HG03039 (cell line): ENCODE data around the gene C1orf167.

ENCODE experiments used
- ATAC-seq: cut with Tn5 transposase; IDR thresholded peaks from one replicate; pipeline ENCODE4 v1.9.1; 2021; ENCODE audit warnings: mild to moderate bottlenecking, moderate library complexity; ENCODE audit not compliant: unreplicated experiment

Gene C1orf167

GRCh38 chr1:11764115-11764514 lies 2.1 kb downstream of the C1orf167 start:
- no peak for ATAC-seq

- ATAC-seq = no peak
Observed at GRCh38 chr1:11764519-11764918, 2.5 kb downstream of the C1orf167 start.

- no peak for ATAC-seq
Observed at GRCh38 chr1:11765661-11766428, 3.9 kb downstream of the C1orf167 start.

- ATAC-seq = no peak
Observed at GRCh38 chr1:11766429-11766776, 4.4 kb downstream of the C1orf167 start.

GRCh38 chr1:11767922-11768704 lies 6.1 kb downstream of the C1orf167 start:
- ATAC-seq = no peak

- no peak for ATAC-seq
Observed at GRCh38 chr1:11768821-11769220, 6.8 kb downstream of the C1orf167 start.

GRCh38 chr1:11769274-11769673 lies 7.3 kb downstream of the C1orf167 start:
- no peak for ATAC-seq

- ATAC-seq = no peak
Observed at GRCh38 chr1:11770011-11770410, 8.0 kb downstream of the C1orf167 start.

- ATAC-seq = no peak
Observed at GRCh38 chr1:11771481-11772043, 9.6 kb downstream of the C1orf167 start.

GRCh38 chr1:11772458-11772857 lies 10.5 kb downstream of the C1orf167 start:
- no peak for ATAC-seq

- no peak for ATAC-seq
Observed at GRCh38 chr1:11774753-11775152, 12.8 kb downstream of the C1orf167 start.

GRCh38 chr1:11777658-11778322 lies 15.8 kb downstream of the C1orf167 start:
- ATAC-seq = no peak

- ATAC-seq = no peak
Observed at GRCh38 chr1:11778336-11778735, 16.3 kb downstream of the C1orf167 start.

GRCh38 chr1:11778844-11779623 lies 17.0 kb downstream of the C1orf167 start:
- no peak for ATAC-seq

- ATAC-seq = no peak
Observed at GRCh38 chr1:11779715-11780379, 17.9 kb downstream of the C1orf167 start.

- ATAC-seq = no peak
Observed at GRCh38 chr1:11780380-11781147, 18.6 kb downstream of the C1orf167 start.

GRCh38 chr1:11781297-11781696 lies 19.3 kb downstream of the C1orf167 start:
- no peak for ATAC-seq

GRCh38 chr1:11782127-11782708 lies 20.2 kb downstream of the C1orf167 start:
- no peak for ATAC-seq

GRCh38 chr1:11783556-11783955 lies 21.6 kb downstream of the C1orf167 start:
- ATAC-seq = no peak
